H1 (cell line): ENCODE results near the gene DNAJC21. TPM values are rescaled to one million over a fixed set of nuclear protein-coding genes. Genes with fewer than 3 reads are reported as not detected.

Source experiments
- CTCF ChIA-PET: fragments of 300-600 bp; sonication (Branson Sonifier 250); formaldehyde crosslinking; loops from one replicate; lab custom pipeline; 2021; ENCODE audit not compliant: partially characterized antibody; lab: Charles Lee
- POLR2A ChIA-PET: fragments of 300-600 bp; sonication (Branson Sonifier 250); formaldehyde crosslinking; loops from one replicate; lab custom pipeline; 2021; ENCODE audit warnings: inconsistent platforms; ENCODE audit not compliant: partially characterized antibody; lab: Charles Lee
- DNase-seq, 2 experiments: peaks; one replicate each; pipeline versions ENCODE4 v3.0.0 to v3.0.0-alpha.2; 2010 to 2022; ENCODE audit warnings: low spot score in 2 of 2, low read depth in 1 of 2, mixed read lengths in 1 of 2
- FAIRE-seq: peaks from 2 replicates; lab custom pipeline; 2011; peaks lifted over from hg19 to GRCh38; lab: Jason Lieb, UNC
- H2AFZ ChIP-seq: 2 replicates; pipeline ENCODE4 v1.8.1; 2012; ENCODE audit warnings: low read length, inconsistent platforms
- H2AK5ac ChIP-seq: 2 replicates; pipeline ENCODE4 v1.6.1; 2013; ENCODE audit warnings: low read depth, low read length
- H2BK120ac ChIP-seq: replicated peaks from 2 replicates; pipeline ENCODE3; 2013; ENCODE audit warnings: low read depth, low read length, inconsistent platforms
- H2BK12ac ChIP-seq: 2 replicates; pipeline ENCODE4 v1.6.1; 2013; ENCODE audit warnings: low read depth, low read length
- H2BK15ac ChIP-seq: 2 replicates; pipeline ENCODE4 v1.6.1; 2013; ENCODE audit warnings: low read length
- H2BK20ac ChIP-seq: 2 replicates; pipeline ENCODE4 v1.6.1; 2013; ENCODE audit warnings: low read length
- H2BK5ac ChIP-seq: 2 replicates; pipeline ENCODE4 v1.6.1; 2013; ENCODE audit warnings: low read depth, low read length
- H3K14ac ChIP-seq: 2 replicates; pipeline ENCODE4 v1.6.1; 2013; ENCODE audit warnings: inconsistent platforms; ENCODE audit not compliant: insufficient read length
- H3K18ac ChIP-seq: 2 replicates; pipeline ENCODE4 v1.6.1; 2013; ENCODE audit warnings: low read length; ENCODE audit errors: extremely low read depth
- H3K23ac ChIP-seq: 2 replicates; pipeline ENCODE4 v1.6.1; 2013; ENCODE audit warnings: inconsistent platforms; ENCODE audit not compliant: insufficient read length
- H3K23me2 ChIP-seq: 2 replicates; pipeline ENCODE4 v1.6.1; 2013; ENCODE audit warnings: low read depth, low read length
- H3K27ac ChIP-seq: 2 replicates; pipeline ENCODE4 v1.6.1; 2011; ENCODE audit warnings: low read depth, low read length, inconsistent platforms
- H3K27me3 ChIP-seq, 4 experiments: replicated peaks in 1 of 4; 1 replicate in 1 of 4; 2 replicates in 3 of 4; pipeline versions ENCODE4 v1.6.1 to v1.8.1; 2011 to 2013; ENCODE audit warnings: low read length in 3 of 4, mild to moderate bottlenecking in 3 of 4, inconsistent platforms in 2 of 4, mixed read lengths in 2 of 4, moderate library complexity in 1 of 4; ENCODE audit not compliant: control insufficient read depth in 3 of 4, insufficient read depth in 3 of 4; ENCODE audit errors: extremely low read depth in 1 of 4
- H3K36me3 ChIP-seq, 4 experiments: 2 replicates each; pipeline versions ENCODE4 v1.6.1 to v1.8.1; 2011 to 2013; ENCODE audit warnings: mild to moderate bottlenecking in 4 of 4, low read length in 3 of 4, moderate library complexity in 2 of 4, control low read depth in 1 of 4, inconsistent platforms in 1 of 4; ENCODE audit not compliant: insufficient read depth in 4 of 4, control insufficient read depth in 2 of 4
- H3K4ac ChIP-seq: replicated peaks from 2 replicates; pipeline ENCODE3; 2013; ENCODE audit warnings: low read length, low read depth, mixed read lengths, inconsistent platforms; ENCODE audit not compliant: insufficient read length
- H3K4me1 ChIP-seq, 4 experiments: replicated peaks in 1 of 4; 1 replicate in 1 of 4; 2 replicates in 3 of 4; pipeline versions ENCODE4 v1.6.1 to v1.8.1; 2011 to 2013; ENCODE audit warnings: low read length in 3 of 4, inconsistent platforms in 2 of 4, mixed read lengths in 1 of 4; ENCODE audit not compliant: insufficient read depth in 4 of 4, control insufficient read depth in 3 of 4
- H3K4me2 ChIP-seq, 2 experiments: 2 replicates each; pipeline versions ENCODE4 v1.6.1 to v1.8.1; 2011 to 2013; ENCODE audit warnings: low read depth in 2 of 2, low read length in 2 of 2, control low read depth in 1 of 2, inconsistent platforms in 1 of 2, mild to moderate bottlenecking in 1 of 2; ENCODE audit not compliant: insufficient read depth in 1 of 2
- H3K4me3 ChIP-seq, 4 experiments: fragments of 200-600, 300-600 bp in 1 of 4; sonication (generic), shearing (Covaris generic), sonication (Bioruptor Twin) in 1 of 4; 2 replicates each; pipeline versions ENCODE4 v1.5.1 to v1.8.1; 2011 to 2016; ENCODE audit warnings: low read length in 4 of 4, low read depth in 3 of 4, control low read depth in 2 of 4, inconsistent platforms in 2 of 4, mild to moderate bottlenecking in 2 of 4, mixed read lengths in 1 of 4, moderate library complexity in 1 of 4; ENCODE audit not compliant: insufficient read depth in 2 of 4; ENCODE audit errors: extremely low read depth in 1 of 4
- H3K56ac ChIP-seq: replicated peaks from 2 replicates; pipeline ENCODE3; 2013; ENCODE audit warnings: low read depth, mild to moderate bottlenecking, mixed read lengths, low read length, inconsistent platforms; ENCODE audit not compliant: insufficient read length
- H3K79me1 ChIP-seq: 2 replicates; pipeline ENCODE4 v1.6.1; 2013; ENCODE audit warnings: low read depth, low read length, control low read depth
- H3K79me2 ChIP-seq, 2 experiments: 2 replicates each; pipeline versions ENCODE4 v1.6.1 to v1.8.1; 2012 to 2013; ENCODE audit warnings: low read length in 2 of 2, mild to moderate bottlenecking in 2 of 2, inconsistent platforms in 1 of 2; ENCODE audit not compliant: insufficient read depth in 2 of 2, control insufficient read depth in 1 of 2
- H3K9ac ChIP-seq, 4 experiments: replicated peaks in 1 of 4; 1 replicate in 1 of 4; 2 replicates in 3 of 4; pipeline versions ENCODE4 v1.6.1 to v1.8.1; 2011 to 2013; ENCODE audit warnings: low read depth in 3 of 4, low read length in 3 of 4, control low read depth in 2 of 4, mild to moderate bottlenecking in 2 of 4, moderate library complexity in 2 of 4, inconsistent platforms in 1 of 4; ENCODE audit errors: extremely low read depth in 1 of 4
- H3K9me3 ChIP-seq, 2 experiments: 2 replicates each; pipeline versions ENCODE4 v1.6.1 to v1.8.1; 2012 to 2013; ENCODE audit warnings: mild to moderate bottlenecking in 2 of 2, moderate library complexity in 2 of 2, control low read depth in 1 of 2, inconsistent platforms in 1 of 2, low read depth in 1 of 2, low read length in 1 of 2, mixed read lengths in 1 of 2; ENCODE audit not compliant: insufficient read depth in 2 of 2
- H4K20me1 ChIP-seq, 2 experiments: replicated peaks in 1 of 2; 2 replicates each; pipeline versions ENCODE3 to v1.8.1; 2011 to 2013; ENCODE audit warnings: inconsistent platforms in 2 of 2, low read length in 2 of 2, mild to moderate bottlenecking in 1 of 2; ENCODE audit not compliant: insufficient read depth in 2 of 2, control insufficient read depth in 1 of 2
- H4K5ac ChIP-seq: 2 replicates; pipeline ENCODE4 v1.6.1; 2013; ENCODE audit warnings: low read length, low read depth, mixed read lengths, inconsistent platforms; ENCODE audit not compliant: insufficient read length
- H4K8ac ChIP-seq: 2 replicates; pipeline ENCODE4 v1.8.0; 2013; ENCODE audit warnings: mild to moderate bottlenecking, moderate library complexity, low read length, inconsistent platforms; ENCODE audit not compliant: insufficient read depth; ENCODE audit errors: extremely low read depth
- H4K91ac ChIP-seq: replicated peaks from 2 replicates; pipeline ENCODE3; 2013; ENCODE audit warnings: low read length, mixed read lengths, inconsistent platforms; ENCODE audit not compliant: insufficient read length
- ASH2L ChIP-seq: fragments of 200-600, 300-600 bp; sonication (generic); IDR thresholded peaks from one replicate; pipeline ENCODE4 v1.7.1; 2017; ENCODE audit warnings: low read length
- BACH1 ChIP-seq: IDR thresholded peaks from 2 replicates; pipeline ENCODE4 v1.6.1; 2012; ENCODE audit warnings: low read length, improper control_type of control experiment
- CBX5 ChIP-seq: fragments of 300-800, 300-1000 bp; sonication (generic); IDR thresholded peaks from 2 replicates; pipeline ENCODE4 v1.7.1; 2016; ENCODE audit warnings: antibody characterized with exemption, low read length, low read depth
- FOSL1 ChIP-seq: IDR thresholded peaks from 2 replicates; pipeline ENCODE4 v1.6.1; 2011; ENCODE audit warnings: mild to moderate bottlenecking, low read depth, low read length, moderate library complexity; ENCODE audit not compliant: insufficient read depth
- JUN ChIP-seq: IDR thresholded peaks from 2 replicates; pipeline ENCODE4 v1.6.1; 2011; ENCODE audit warnings: low read depth, mild to moderate bottlenecking, improper control_type of control experiment, low read length
- POLR2A ChIP-seq, 2 experiments: IDR thresholded peaks; 1 replicate in 1 of 2; 2 replicates in 1 of 2; pipeline ENCODE4 v1.6.1; 2011; ENCODE audit warnings: low read depth in 2 of 2, low read length in 2 of 2, mild to moderate bottlenecking in 2 of 2; ENCODE audit errors: control extremely low read depth in 1 of 2
- POLR2AphosphoS5 ChIP-seq: IDR thresholded peaks from 2 replicates; pipeline ENCODE4 v1.6.1; 2011; ENCODE audit warnings: low read depth, low read length
- RAD21 ChIP-seq, 2 experiments: IDR thresholded peaks in 1 of 2; conservative IDR thresholded peaks in 1 of 2; 2 replicates each; pipeline ENCODE4 v1.6.1; 2011; ENCODE audit warnings: low read depth in 2 of 2, low read length in 2 of 2, improper control_type of control experiment in 1 of 2, inconsistent platforms in 1 of 2, mild to moderate bottlenecking in 1 of 2, moderate library complexity in 1 of 2
- SIN3A ChIP-seq, 2 experiments: IDR thresholded peaks in 1 of 2; conservative IDR thresholded peaks in 1 of 2; 2 replicates each; pipeline ENCODE4 v1.6.1; 2011 to 2012; ENCODE audit warnings: low read length in 2 of 2, improper control_type of control experiment in 1 of 2, low read depth in 1 of 2, mild to moderate bottlenecking in 1 of 2
- SIRT6 ChIP-seq: IDR thresholded peaks from one replicate; pipeline ENCODE4 v1.7.1; 2012; ENCODE audit warnings: low read length, inconsistent platforms
- SIX5 ChIP-seq: IDR thresholded peaks from 2 replicates; pipeline ENCODE4 v1.6.1; 2011; ENCODE audit warnings: mild to moderate bottlenecking, low read depth, low read length
- SRF ChIP-seq: IDR thresholded peaks from 2 replicates; pipeline ENCODE4 v1.6.1; 2011; ENCODE audit warnings: mild to moderate bottlenecking, low read depth, low read length, moderate library complexity
- WGBS, 2 experiments: shearing (Covaris generic) in 1 of 2; methylation state at CpG; one replicate each; pipeline versions ENCODE4 v1.1.6 to v1.1.7; 2013 to 2015; ENCODE audit warnings: low lambda C conversion rate in 2 of 2, mixed read lengths in 2 of 2, inconsistent platforms in 1 of 2, low coverage in 1 of 2, missing lambda C conversion rate in 1 of 2; ENCODE audit not compliant: insufficient replicate concordance in 2 of 2, insufficient coverage in 1 of 2, insufficient read length in 1 of 2; ENCODE audit errors: extremely low coverage in 1 of 2, missing lambda C conversion rate in 1 of 2; 5-methylcytosine and 5-hydroxymethylcytosine counted together
- polyA plus RNA-seq, 7 experiments: library from polyadenylated mRNA; depleted of rRNA in 3 of 7; stranded (reverse) in 5 of 7; unstranded in 2 of 7; fragments of >200 nt in 5 of 7; fragments of 200-250 nt in 2 of 7; gene quantifications; 1 replicate in 5 of 7; 2 replicates in 1 of 7; 4 replicates in 1 of 7; pipeline versions ENCODE4 v1.2.1 to v1.2.3, GENCODE V29; 2011 to 2013; ENCODE audit warnings: missing spikeins in 2 of 7, mixed read lengths in 2 of 7
- total RNA-seq: library from RNA; stranded (reverse); fragmentation: NEBNext Ultra II Directional; extraction: Animal tissue kit (Norgen Biotek cat#: 25700); gene quantifications from 2 replicates; pipeline ENCODE4 v1.2.1, GENCODE V29; 2021
- TF ChIP-seq, protein P1 (sequence below): IDR thresholded peaks from 2 replicates; pipeline ENCODE4 v1.6.1; 2012; ENCODE audit warnings: inconsistent platforms

Gene DNAJC21
- total and polyA plus RNA-seq, 2 of the 8 experiments (the other 6 are each of a cell fraction or from before 2014, with no cell fraction given), result 5.1 to 47.5 TPM

DNA sequence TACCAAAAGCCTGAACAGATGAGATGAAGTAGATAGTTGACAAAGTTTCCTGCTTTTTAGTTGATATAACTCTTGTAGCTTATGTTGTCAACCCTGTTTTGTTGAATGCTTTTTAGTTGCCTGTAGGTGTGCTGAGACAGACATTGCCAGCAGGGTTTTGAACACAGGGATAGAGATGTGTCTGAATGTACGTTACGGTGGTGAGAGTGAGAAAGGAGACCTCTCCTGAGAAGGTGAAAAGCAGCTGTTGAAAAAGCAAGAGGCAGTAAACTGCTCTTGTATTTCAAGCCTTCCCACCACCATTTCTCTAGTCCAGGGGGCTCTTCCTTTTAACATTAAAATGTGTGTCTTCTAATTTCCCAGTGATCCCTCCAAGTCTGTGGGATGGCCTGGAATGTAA lies 14.7 kb downstream of the DNAJC21 start:
- Histone ChIP-seq H3K79me2 (no peaks in the 10 kb centered on the region), H3K79me1 (no peaks in the 10 kb centered on the region), H2BK5ac (no peak overlapping the region), H3K9me3 (no peaks in the 10 kb centered on the region), H2BK120ac (no peak overlapping the region), H4K5ac (no peak overlapping the region), H3K4ac (no peak overlapping the region), H3K36me3 (peaks cover 3 to 72% (median 19%) of the 10 kb centered on the region in 4 experiments; a peak in 6 of 8 replicates), H3K4me1 (no peaks in the 10 kb centered on the region), H3K56ac (no peak overlapping the region), H3K18ac (no peak overlapping the region), H2BK20ac (no peak overlapping the region), H4K8ac (no peak overlapping the region), H3K23ac (no peak overlapping the region), H3K9ac (no peak overlapping the region), H3K27me3 (no peaks in the 10 kb centered on the region), H4K91ac (no peak overlapping the region), H2BK12ac (no peak overlapping the region), H3K23me2 (no peaks in the 10 kb centered on the region), H4K20me1 (peaks cover 0 to 1% of the 10 kb centered on the region in 2 experiments), H3K4me3 (no peak overlapping the region), H3K27ac (no peak overlapping the region), H2AK5ac (no peak overlapping the region), H2BK15ac (no peak overlapping the region), H3K4me2 (no peak overlapping the region), H3K14ac (no peak overlapping the region), H2AFZ (no peak overlapping the region)
- ChIA-PET CTCF (interaction anchor here (0.6 to 2.2 kb wide), 6 partner anchors 11 to 59 kb away, joined by 3 to 11 read pairs (median 3); no protein-coding TSS in a partner anchor), POLR2A (interaction anchor here (1.1 to 2.5 kb wide), 2 partner anchors 8 to 15 kb away, joined by 3 to 12 read pairs; partner anchors contain the start of gene DNAJC21)
- WGBS, 2 experiments, result 98% methylated on average over 2 of the region's 2 CpGs; no CpG with 5 or more reads in 1 of the 2 experiments
- DNase-seq (no peak), FAIRE-seq (no peak)
- TF ChIP-seq SIRT6 (no peak), SIN3A (conservative IDR thresholded peaks at IDR 0.05 in 1 of 2, IDR thresholded peaks at IDR 0.05 in 1 of 2; ENCODE audit: low read depth in 1 of 2, low read length in 2 of 2) (no peak), POLR2A (IDR thresholded peaks at IDR 0.05; ENCODE audit: control extremely low read depth in 1 of 2, low read depth in 2 of 2, low read length in 2 of 2) (no peak), RAD21 (IDR thresholded peaks at IDR 0.05 in 1 of 2, conservative IDR thresholded peaks at IDR 0.05 in 1 of 2; ENCODE audit: low read depth in 2 of 2, low read length in 2 of 2) (no peak), SIX5 (no peak), CBX5 (no peak), JUN (no peak), SRF (no peak), FOSL1 (no peak), ASH2L (no peak), POLR2AphosphoS5 (no peak), BACH1 (no peak)
- TF ChIP-seq, protein P1, sequence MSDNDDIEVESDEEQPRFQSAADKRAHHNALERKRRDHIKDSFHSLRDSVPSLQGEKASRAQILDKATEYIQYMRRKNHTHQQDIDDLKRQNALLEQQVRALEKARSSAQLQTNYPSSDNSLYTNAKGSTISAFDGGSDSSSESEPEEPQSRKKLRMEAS, result no peak
